Measurements from ENCODE around the gene GART. TPM values are rescaled to one million over a fixed set of nuclear protein-coding genes. Genes with fewer than 3 reads are reported as not detected.

Gene GART
- total RNA-seq, 1 donor from 2014 or later, result 79.2 TPM

DNA sequence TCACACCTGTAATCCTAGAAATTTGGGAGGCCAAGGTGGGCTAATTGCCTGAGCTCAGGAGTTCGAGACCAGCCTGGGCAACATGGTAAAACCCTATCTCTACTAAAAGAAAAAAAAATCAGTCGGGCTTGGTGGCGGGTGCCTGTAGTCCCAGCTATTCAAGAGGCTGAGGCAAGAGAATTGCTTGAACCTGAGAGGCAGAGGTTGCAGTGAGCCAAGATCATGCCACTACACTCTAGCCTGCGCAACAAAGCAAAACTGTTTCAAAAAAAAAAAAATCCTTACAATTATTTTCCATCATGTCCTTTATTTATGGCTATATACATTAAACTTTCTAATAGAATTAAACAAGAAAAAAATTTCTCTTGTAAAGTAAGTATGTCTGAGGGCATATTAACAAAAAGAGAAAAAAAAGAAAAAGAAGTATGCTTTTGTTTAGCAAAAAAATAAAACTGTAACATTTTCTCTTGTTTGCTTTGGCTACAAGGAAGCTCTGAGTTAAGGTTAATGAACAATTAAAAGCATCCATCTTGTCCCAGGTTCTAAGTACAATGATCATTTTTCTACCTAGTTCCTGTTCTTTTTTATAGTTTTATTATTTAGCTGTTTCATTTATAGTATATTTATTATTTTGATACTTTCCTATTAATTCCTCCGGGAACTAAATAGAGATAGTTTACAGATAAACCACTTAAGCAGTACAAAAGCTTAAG, 80.2 kb downstream of the GART start:
- TF ChIP-seq, protein P1, sequence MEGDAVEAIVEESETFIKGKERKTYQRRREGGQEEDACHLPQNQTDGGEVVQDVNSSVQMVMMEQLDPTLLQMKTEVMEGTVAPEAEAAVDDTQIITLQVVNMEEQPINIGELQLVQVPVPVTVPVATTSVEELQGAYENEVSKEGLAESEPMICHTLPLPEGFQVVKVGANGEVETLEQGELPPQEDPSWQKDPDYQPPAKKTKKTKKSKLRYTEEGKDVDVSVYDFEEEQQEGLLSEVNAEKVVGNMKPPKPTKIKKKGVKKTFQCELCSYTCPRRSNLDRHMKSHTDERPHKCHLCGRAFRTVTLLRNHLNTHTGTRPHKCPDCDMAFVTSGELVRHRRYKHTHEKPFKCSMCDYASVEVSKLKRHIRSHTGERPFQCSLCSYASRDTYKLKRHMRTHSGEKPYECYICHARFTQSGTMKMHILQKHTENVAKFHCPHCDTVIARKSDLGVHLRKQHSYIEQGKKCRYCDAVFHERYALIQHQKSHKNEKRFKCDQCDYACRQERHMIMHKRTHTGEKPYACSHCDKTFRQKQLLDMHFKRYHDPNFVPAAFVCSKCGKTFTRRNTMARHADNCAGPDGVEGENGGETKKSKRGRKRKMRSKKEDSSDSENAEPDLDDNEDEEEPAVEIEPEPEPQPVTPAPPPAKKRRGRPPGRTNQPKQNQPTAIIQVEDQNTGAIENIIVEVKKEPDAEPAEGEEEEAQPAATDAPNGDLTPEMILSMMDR (conservative IDR thresholded peaks at IDR 0.05; ENCODE audit: low read depth, low read length), result no peak
- no peak for DNase-seq (ENCODE audit: low read depth)
- no peak overlapping the region for H3K4me3 ChIP-seq (ENCODE audit: low read depth, low read length)

DNA sequence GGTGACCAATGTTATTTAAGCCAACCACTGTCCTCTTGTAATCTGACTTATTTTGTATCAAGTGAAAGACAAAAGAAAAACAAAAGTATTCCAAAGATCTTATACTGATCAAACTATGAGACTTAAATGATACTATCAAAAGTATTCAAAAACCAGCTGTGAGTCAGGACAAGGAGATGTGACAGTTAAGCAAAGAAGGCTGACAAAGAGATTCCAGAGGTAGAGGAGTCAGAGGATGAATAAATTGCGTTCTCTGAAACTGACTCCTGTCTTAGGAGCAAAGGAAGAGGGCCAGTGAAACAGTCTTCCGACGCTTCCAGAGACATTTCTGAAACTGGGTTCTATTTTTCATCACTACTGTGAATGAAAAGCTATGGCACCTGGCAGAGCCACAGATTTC, 83.1 kb downstream of the GART start:
- H3K4me3 ChIP-seq (ENCODE audit: low read depth, low read length), result no peak overlapping the region
- TF ChIP-seq, protein P1 (conservative IDR thresholded peaks at IDR 0.05; ENCODE audit: low read depth, low read length), result no peak
- DNase-seq (ENCODE audit: low read depth), result no peak

DNA sequence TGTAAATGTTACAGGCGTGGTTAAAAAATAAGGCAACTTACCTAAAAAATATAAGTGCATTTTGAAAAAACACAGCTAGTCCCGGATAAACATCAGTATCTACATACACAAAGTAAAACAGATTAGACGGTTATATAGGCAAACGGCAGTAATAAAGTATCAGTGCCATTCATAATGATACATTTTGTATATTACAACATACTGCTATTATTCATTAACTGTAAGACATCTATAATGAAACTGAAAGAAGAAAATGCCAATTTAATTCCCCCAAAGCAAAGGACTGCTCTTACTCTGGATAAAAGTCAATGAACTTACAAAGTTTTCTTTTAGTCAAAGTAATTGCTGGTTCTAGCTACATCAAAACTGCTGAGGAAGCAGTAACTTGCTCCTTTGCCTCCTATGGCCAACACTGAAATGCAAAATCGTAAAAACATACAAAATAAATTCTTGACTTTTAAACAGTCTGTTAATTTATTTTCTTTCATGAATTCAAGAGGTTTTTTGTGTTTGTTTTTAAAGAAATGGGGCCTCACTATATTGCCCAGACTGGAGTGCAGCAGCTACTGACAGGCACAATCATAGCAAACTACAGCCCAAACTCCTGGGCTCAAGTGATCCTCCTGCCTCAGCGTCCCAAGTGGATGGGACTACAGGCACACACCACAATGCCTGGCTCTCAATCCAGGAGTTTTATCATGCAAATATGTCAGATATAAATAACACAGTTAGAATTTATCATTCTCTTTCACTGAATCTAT, 86.1 kb downstream of the GART start:
- TF ChIP-seq, protein P1 (conservative IDR thresholded peaks at IDR 0.05; ENCODE audit: low read depth, low read length), result no peak
- H3K4me3 ChIP-seq (ENCODE audit: low read depth, low read length), result no peak overlapping the region
- no peak for DNase-seq (ENCODE audit: low read depth)

Other genes starting within 250 kb of the GART start
- gene IFNAR1, start 217.1 kb downstream of the GART start, total RNA-seq, result 8.6 and 8.8 TPM in 2 replicates
- gene IFNGR2, start 138.7 kb downstream of the GART start, total RNA-seq, result 59.9 and 64.5 TPM in 2 replicates
- gene TMEM50B, start 62.1 kb downstream of the GART start, total RNA-seq, result 22.2 and 39.8 TPM in 2 replicates
- gene DNAJC28, start 50.4 kb downstream of the GART start, total RNA-seq, result 0.87 and 0.92 TPM in 2 replicates
- 176 and 230 TPM in 2 replicates for gene SON, start 921 bp upstream of the GART start, total RNA-seq
- gene DONSON, start 46.6 kb upstream of the GART start, total RNA-seq, result 41.4 and 55.2 TPM in 2 replicates
- gene CRYZL1, start 99.6 kb upstream of the GART start, total RNA-seq, result 15.5 and 27.2 TPM in 2 replicates
- gene ITSN1, start 100.4 kb upstream of the GART start, total RNA-seq, result 24.5 and 30.3 TPM in 2 replicates

All from epithelial cell of proximal tubule (primary cell).